ENCODE measurements around the gene PACRG.

Gene PACRG

GRCh38 chr6:163008626-163009025, 280.9 kb downstream of the PACRG start:
- no peak for DNase-seq (ENCODE audit: low spot score)

GRCh38 chr6:163010145-163010544, 282.4 kb downstream of the PACRG start:
- peak; percentile 41 for DNase-seq (ENCODE audit: low spot score)

GRCh38 chr6:163014736-163015135, 287.0 kb downstream of the PACRG start:
- no peak for DNase-seq (ENCODE audit: low spot score)

- no peak for DNase-seq (ENCODE audit: low spot score)
These were observed 290.0 kb downstream of the PACRG start for GRCh38 chr6:163017801-163018200.

- no peak for DNase-seq (ENCODE audit: low spot score)
These were observed 292.2 kb downstream of the PACRG start for GRCh38 chr6:163019926-163020325.

GRCh38 chr6:163021054-163021453, 293.3 kb downstream of the PACRG start:
- no peak for DNase-seq (ENCODE audit: low spot score)

- DNase-seq (ENCODE audit: low spot score): no peak
These were observed 295.9 kb downstream of the PACRG start for GRCh38 chr6:163023700-163024099.

GRCh38 chr6:163026893-163027292, 299.1 kb downstream of the PACRG start:
- DNase-seq (ENCODE audit: low spot score): no peak

GRCh38 chr6:163030980-163031379, 303.2 kb downstream of the PACRG start:
- no peak for DNase-seq (ENCODE audit: low spot score)

- DNase-seq (ENCODE audit: low spot score): no peak
These were observed 304.2 kb downstream of the PACRG start for GRCh38 chr6:163031931-163032330.

GRCh38 chr6:163036160-163036645, 308.4 kb downstream of the PACRG start:
- DNase-seq (ENCODE audit: low spot score): no peak

GRCh38 chr6:163038317-163038716, 310.5 kb downstream of the PACRG start:
- no peak for DNase-seq (ENCODE audit: low spot score)

- no peak for DNase-seq (ENCODE audit: low spot score)
These were observed 320.6 kb downstream of the PACRG start for GRCh38 chr6:163048345-163048744.

GRCh38 chr6:163053667-163054344, 326.0 kb downstream of the PACRG start:
- DNase-seq (ENCODE audit: low spot score): no peak

GRCh38 chr6:163054641-163055040, 326.9 kb downstream of the PACRG start:
- no peak for DNase-seq (ENCODE audit: low spot score)

GRCh38 chr6:163057260-163057659, 329.5 kb downstream of the PACRG start:
- no peak for DNase-seq (ENCODE audit: low spot score)

- DNase-seq (ENCODE audit: low spot score): no peak
These were observed 335.0 kb downstream of the PACRG start for GRCh38 chr6:163062790-163063189.

- no peak for DNase-seq (ENCODE audit: low spot score)
These were observed 335.8 kb downstream of the PACRG start for GRCh38 chr6:163063561-163063960.

- peak; percentile 59 for DNase-seq (ENCODE audit: low spot score)
These were observed 336.6 kb downstream of the PACRG start for GRCh38 chr6:163064397-163064796.

GRCh38 chr6:163066200-163066599, 338.4 kb downstream of the PACRG start:
- DNase-seq (ENCODE audit: low spot score): no peak

- DNase-seq (ENCODE audit: low spot score): no peak
These were observed 349.4 kb downstream of the PACRG start for GRCh38 chr6:163077134-163077533.

GRCh38 chr6:163078712-163079111, 350.9 kb downstream of the PACRG start:
- DNase-seq (ENCODE audit: low spot score): no peak

- DNase-seq (ENCODE audit: low spot score): no peak
These were observed 352.5 kb downstream of the PACRG start for GRCh38 chr6:163080228-163080627.

- no peak for DNase-seq (ENCODE audit: low spot score)
These were observed 355.4 kb downstream of the PACRG start for GRCh38 chr6:163083141-163083540.

All from SK-N-DZ (cell line).